Ovary (tissue), 9 donors: Measurements from ENCODE around the gene CDC42EP5. TPM values are rescaled to one million over a fixed set of nuclear protein-coding genes. Genes with fewer than 3 reads are reported as not detected.
"Not testable (repeated sequence)": the region's sequence is repeated elsewhere in the genome, so short reads cannot be mapped to it uniquely, and the experiment has no call there.

ENCODE experiments used
- DNase-seq, 5 donors: peaks; one replicate each; pipeline ENCODE4 v3.0.0-alpha.2; 2019 to 2020
- H3K27ac ChIP-seq, 2 donors: fragments of 200-600 bp; one replicate each; pipeline versions ENCODE4 v1.5.1 to v1.8.0; 2019 to 2022
- H3K27me3 ChIP-seq: fragments of 200-600 bp; one replicate; pipeline ENCODE4 v1.8.0; 2022
- H3K36me3 ChIP-seq: fragments of 200-600 bp; sonication (generic); one replicate; pipeline ENCODE4 v1.5.1; 2019
- H3K4me1 ChIP-seq: one replicate; pipeline ENCODE4 v1.8.1; 2013; ENCODE audit warnings: mild to moderate bottlenecking, moderate library complexity; ENCODE audit not compliant: insufficient read depth
- H3K4me3 ChIP-seq: fragments of 200-600 bp; sonication (generic); one replicate; pipeline ENCODE4 v1.5.1; 2017
- H3K9me3 ChIP-seq, 2 donors: fragments of 200-600 bp in 1 of 2; sonication (generic) in 1 of 2; one replicate each; pipeline versions ENCODE4 v1.5.1 to v1.8.1; 2013 to 2019; ENCODE audit warnings: mild to moderate bottlenecking in 1 of 2, moderate library complexity in 1 of 2
- EP300 ChIP-seq: sonication (generic); formaldehyde crosslinking; IDR thresholded peaks from one replicate; pipeline ENCODE4 v1.6.1; 2017; ENCODE audit warnings: antibody characterized with exemption
- POLR2A ChIP-seq: fragments of 450-650 bp; IDR thresholded peaks from one replicate; pipeline ENCODE4 v1.6.1; 2017; ENCODE audit warnings: antibody characterized with exemption, mild to moderate bottlenecking, moderate library complexity
- WGBS, 3 donors: extraction: QIAGEN DNeasy Blood & Tissue Kit in 1 of 3; methylation state at CpG; one replicate each; pipeline versions ENCODE4 v1.1.5 to v1.1.7; 2013 to 2017; 5-methylcytosine and 5-hydroxymethylcytosine counted together
- intact Hi-C, 4 donors: fragments of 100-400 bp; cut with DNase I; formaldehyde crosslinking; loops; one replicate each; pipeline versions ENCODE4 v1.11.0 to v1.15.1; 2022 to 2023
- polyA plus RNA-seq, 2 donors: library from polyadenylated mRNA; stranded (reverse); fragments of 200-250 nt in 1 of 2; fragments of 350-450 nt in 1 of 2; fragmentation: Illumina TruSeq in 1 of 2; extraction: RNeasy Lipid Tissue Mini Kit (QIAGEN cat#74804) in 1 of 2; gene quantifications; one replicate each; pipeline ENCODE4 v1.2.3, GENCODE V29; 2013 to 2014
- total RNA-seq, 7 donors: library from RNA; depleted of rRNA in 2 of 7; stranded (reverse); fragments of >200 nt in 2 of 7; fragmentation: NEBNext Ultra II Directional in 3 of 7; extraction: Animal tissue kit (Norgen Biotek cat#: 25700) in 3 of 7; gene quantifications; one replicate each; pipeline versions ENCODE4 v1.1.0 to v1.2.4, GENCODE V29; 2016 to 2023
- TF ChIP-seq, protein P1 (sequence below), 3 donors: fragments of 450-650 bp in 2 of 3; fragments of 200-600 bp in 1 of 3; IDR thresholded peaks; one replicate each; pipeline versions ENCODE4 v1.5.1 to v1.8.0; 2016 to 2022; ENCODE audit warnings: antibody characterized with exemption in 3 of 3, mild to moderate bottlenecking in 1 of 3
- donor health status: DM: no; HTN: no; CAD: no; lungs with moderate emphysema.
- donor health status: DM: no; HTN: no; CAD: no.
- donor health status: Bipolar disorder and iron deficiency.
- donor health status: DM: yes; HTN: yes; CAD: no.
- donor health status: DM: no; HTN: no; CAD: no.
- donor health status: DM: yes; HTN: yes; CAD: no.

The CDC42EP5 gene
- total and polyA plus RNA-seq, 9 donors = 0.55 to 31.0 (median 17.6) TPM

DNA sequence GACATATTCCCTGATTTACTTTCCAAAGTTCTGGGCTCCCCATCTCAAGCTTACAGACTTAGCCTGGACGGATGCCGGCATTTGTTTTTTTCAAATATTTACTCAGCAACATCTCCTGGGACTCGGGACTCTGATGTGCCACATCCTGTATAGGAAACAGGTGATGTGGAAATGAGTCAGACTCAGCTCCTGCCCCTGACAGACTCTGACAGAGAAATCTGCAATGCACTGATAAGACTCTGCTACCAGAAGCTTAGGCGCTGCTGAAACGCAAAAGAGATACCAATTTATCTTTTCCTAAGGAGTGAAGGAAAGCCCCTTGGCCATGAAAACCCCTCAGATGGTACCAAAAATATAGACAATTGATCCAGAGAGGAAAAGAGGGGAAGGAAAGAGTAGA, 45.7 kb upstream of the CDC42EP5 start:
- TF ChIP-seq, protein P1, sequence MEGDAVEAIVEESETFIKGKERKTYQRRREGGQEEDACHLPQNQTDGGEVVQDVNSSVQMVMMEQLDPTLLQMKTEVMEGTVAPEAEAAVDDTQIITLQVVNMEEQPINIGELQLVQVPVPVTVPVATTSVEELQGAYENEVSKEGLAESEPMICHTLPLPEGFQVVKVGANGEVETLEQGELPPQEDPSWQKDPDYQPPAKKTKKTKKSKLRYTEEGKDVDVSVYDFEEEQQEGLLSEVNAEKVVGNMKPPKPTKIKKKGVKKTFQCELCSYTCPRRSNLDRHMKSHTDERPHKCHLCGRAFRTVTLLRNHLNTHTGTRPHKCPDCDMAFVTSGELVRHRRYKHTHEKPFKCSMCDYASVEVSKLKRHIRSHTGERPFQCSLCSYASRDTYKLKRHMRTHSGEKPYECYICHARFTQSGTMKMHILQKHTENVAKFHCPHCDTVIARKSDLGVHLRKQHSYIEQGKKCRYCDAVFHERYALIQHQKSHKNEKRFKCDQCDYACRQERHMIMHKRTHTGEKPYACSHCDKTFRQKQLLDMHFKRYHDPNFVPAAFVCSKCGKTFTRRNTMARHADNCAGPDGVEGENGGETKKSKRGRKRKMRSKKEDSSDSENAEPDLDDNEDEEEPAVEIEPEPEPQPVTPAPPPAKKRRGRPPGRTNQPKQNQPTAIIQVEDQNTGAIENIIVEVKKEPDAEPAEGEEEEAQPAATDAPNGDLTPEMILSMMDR (IDR thresholded peaks at IDR 0.05) = no peak
- TF ChIP-seq EP300 (no peak), POLR2A (no peak)
- 69 to 78% (median 77%) methylated on average over 5 of the region's 5 CpGs for WGBS, 3 donors
- intact Hi-C loops = no loop called here

DNA sequence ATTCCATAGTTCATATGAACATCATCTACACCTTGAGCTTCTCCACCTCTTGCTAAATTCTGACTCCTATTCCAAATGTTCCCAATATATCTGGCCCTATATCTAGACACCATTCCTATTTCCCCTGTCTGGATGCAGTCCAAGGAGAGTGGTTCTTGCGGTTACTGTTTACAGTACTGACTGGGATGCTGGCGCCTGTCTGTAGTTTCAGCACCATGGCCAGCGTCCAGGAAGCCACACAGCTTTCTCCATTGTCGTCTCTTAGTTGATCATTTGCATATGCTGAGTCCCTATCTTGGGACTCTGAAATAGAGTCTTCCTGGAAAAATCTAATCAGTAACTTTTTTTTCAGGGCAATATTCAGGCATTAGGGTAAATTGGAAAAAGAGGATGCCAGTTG, 44.4 kb upstream of the CDC42EP5 start:
- no peaks in the 10 kb centered on the region for H3K36me3 ChIP-seq
- intact Hi-C loops = no loop called here
- WGBS, 3 donors = 0 to 1% (median 0%) methylated on average over 4 of the region's 4 CpGs
- H3K27ac ChIP-seq = no peak overlapping the region
- no peaks in the 10 kb centered on the region for H3K9me3 ChIP-seq
- H3K27me3 ChIP-seq = no peaks in the 10 kb centered on the region
- TF ChIP-seq POLR2A = no peak
- TF ChIP-seq, protein P1 (IDR thresholded peaks at IDR 0.05) = no peak
- TF ChIP-seq EP300 = no peak
- no peak overlapping the region for H3K4me3 ChIP-seq
- DNase-seq = peak in 2 of 5 donors; percentile 18 to 37
- no peaks in the 10 kb centered on the region for H3K4me1 ChIP-seq

More for the DNA sequence above, 45.7 kb upstream of the CDC42EP5 start:
- H3K4me3 ChIP-seq = no peak overlapping the region
- H3K27me3 ChIP-seq = no peaks in the 10 kb centered on the region
- no peaks in the 10 kb centered on the region for H3K36me3 ChIP-seq
- no peak overlapping the region for H3K27ac ChIP-seq
- no peak for DNase-seq
- no peaks in the 10 kb centered on the region for H3K9me3 ChIP-seq
- H3K4me1 ChIP-seq = no peaks in the 10 kb centered on the region

DNA sequence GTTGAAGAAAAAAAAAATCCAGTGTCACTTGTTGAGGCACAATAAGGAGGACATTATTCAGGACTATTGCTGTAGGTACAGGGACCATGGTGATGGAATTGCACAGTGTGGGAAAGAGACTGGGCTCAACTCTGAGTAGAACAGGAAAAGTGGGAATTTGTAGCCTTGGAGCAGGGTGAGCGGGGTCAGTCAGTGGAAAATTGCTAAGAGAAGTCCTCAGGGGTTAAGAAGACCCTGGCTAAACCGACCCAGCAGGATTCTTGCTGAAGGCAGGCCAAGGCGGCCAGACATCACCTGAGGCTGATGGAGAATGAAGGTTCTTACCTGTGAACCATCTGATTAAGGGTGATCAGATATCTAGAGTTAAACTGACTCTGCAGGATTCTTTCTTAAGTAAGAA, 42.1 kb upstream of the CDC42EP5 start:
- H3K9me3 ChIP-seq = no peaks in the 10 kb centered on the region
- intact Hi-C loops = no loop called here
- H3K4me3 ChIP-seq = no peak overlapping the region
- no peaks in the 10 kb centered on the region for H3K27me3 ChIP-seq
- no peaks in the 10 kb centered on the region for H3K36me3 ChIP-seq
- 43 to 62% (median 50%) methylated on average over 3 of the region's 3 CpGs for WGBS, 3 donors
- no peak for DNase-seq
- H3K4me1 ChIP-seq = no peaks in the 10 kb centered on the region
- TF ChIP-seq, protein P1 (IDR thresholded peaks at IDR 0.05) = no peak
- no peak for TF ChIP-seq POLR2A
- TF ChIP-seq EP300 = no peak
- no peak overlapping the region for H3K27ac ChIP-seq

DNA sequence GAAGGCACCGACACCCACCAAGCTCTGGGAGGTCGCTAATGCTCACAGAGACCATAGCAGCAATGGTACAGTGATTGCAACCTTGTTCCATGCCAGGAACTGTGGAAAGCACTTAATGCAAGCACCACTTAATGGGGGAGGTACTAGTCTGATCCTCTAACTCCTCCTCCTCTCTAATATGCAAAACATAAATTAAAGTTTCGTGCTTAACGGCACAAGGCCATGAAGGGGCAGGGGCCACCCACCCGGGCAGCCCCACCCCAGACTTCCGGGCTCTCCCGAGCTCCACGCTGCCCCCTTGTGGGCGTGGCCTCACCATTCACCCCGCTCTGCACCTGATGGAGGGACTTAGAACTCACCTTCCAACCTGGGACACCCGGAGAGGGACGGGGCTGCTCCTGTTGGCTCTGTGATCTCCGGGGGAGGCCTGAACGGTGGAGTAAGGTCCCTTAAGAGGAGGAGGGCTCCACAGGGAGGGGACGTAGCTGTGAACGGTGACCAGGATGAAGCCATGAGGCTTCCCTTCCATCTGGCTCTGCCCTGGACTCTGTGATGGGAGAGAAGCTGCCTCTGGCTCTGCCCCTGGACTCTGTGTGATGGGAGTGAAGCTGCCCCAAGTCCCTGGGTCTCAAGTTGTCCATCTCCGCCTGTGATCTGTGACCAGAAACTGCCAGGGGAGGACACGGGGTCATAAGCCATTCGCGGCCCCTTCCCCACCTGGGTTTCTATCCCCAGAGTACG, 36.3 kb upstream of the CDC42EP5 start:
- H3K27me3 ChIP-seq, DNase-seq, intact Hi-C loops, H3K9me3 ChIP-seq, H3K4me3 ChIP-seq, H3K27ac ChIP-seq, H3K4me1 ChIP-seq, H3K36me3 ChIP-seq: not testable (repeated sequence)
- 25 to 71% (median 61%) methylated on average over 6 to 13 of the region's 21 CpGs for WGBS, 3 donors

DNA sequence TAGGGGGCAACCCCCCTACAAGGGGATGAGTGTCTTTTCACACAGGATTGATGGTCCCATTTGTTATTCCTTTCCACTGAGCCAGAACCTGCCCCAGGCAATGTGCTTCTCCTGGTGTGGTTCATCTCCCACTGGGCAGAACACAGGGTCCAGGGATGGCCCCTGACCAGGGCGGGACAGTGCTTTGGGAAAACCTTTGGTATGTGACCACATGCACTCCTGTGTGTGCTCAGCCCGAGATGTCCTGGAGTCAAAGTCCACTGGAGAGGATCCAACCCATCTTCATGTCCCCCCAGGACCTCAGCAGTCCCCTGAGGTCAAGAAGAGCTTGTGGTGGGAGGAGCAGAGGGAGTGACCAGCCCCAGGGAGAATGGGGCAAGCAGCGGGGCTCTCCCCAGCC, 35.4 kb upstream of the CDC42EP5 start:
- H3K9me3 ChIP-seq, intact Hi-C loops, H3K4me3 ChIP-seq, H3K27me3 ChIP-seq, H3K4me1 ChIP-seq, DNase-seq, H3K27ac ChIP-seq, H3K36me3 ChIP-seq: not testable (repeated sequence)
- WGBS, 3 donors = 63 to 90% (median 68%) methylated on average over 2 of the region's 3 CpGs
